Stomach (tissue), 4 donors: Measurements from ENCODE around the gene PHRF1.

ENCODE experiments used
- POLR2A ChIP-seq, 4 donors: fragments of 450-650 bp; IDR thresholded peaks; one replicate each; pipeline ENCODE4 v1.6.1; 2016; ENCODE audit warnings: antibody characterized with exemption in 4 of 4, control low read depth in 2 of 4, mild to moderate bottlenecking in 1 of 4, moderate library complexity in 1 of 4
- TF ChIP-seq, protein P1 (sequence below), 7 experiments: fragments of 450-650 bp in 4 of 7; fragments of 200-600 bp in 3 of 7; sonication (generic) in 3 of 7; IDR thresholded peaks; one replicate each; pipeline ENCODE4 v1.5.1; 2016 to 2019; ENCODE audit warnings: antibody characterized with exemption in 7 of 7, control low read depth in 2 of 7, mild to moderate bottlenecking in 1 of 7

GRCh38 chr11:559020-559620 lies 17.1 kb upstream of the PHRF1 start:
- TF ChIP-seq, protein P1, sequence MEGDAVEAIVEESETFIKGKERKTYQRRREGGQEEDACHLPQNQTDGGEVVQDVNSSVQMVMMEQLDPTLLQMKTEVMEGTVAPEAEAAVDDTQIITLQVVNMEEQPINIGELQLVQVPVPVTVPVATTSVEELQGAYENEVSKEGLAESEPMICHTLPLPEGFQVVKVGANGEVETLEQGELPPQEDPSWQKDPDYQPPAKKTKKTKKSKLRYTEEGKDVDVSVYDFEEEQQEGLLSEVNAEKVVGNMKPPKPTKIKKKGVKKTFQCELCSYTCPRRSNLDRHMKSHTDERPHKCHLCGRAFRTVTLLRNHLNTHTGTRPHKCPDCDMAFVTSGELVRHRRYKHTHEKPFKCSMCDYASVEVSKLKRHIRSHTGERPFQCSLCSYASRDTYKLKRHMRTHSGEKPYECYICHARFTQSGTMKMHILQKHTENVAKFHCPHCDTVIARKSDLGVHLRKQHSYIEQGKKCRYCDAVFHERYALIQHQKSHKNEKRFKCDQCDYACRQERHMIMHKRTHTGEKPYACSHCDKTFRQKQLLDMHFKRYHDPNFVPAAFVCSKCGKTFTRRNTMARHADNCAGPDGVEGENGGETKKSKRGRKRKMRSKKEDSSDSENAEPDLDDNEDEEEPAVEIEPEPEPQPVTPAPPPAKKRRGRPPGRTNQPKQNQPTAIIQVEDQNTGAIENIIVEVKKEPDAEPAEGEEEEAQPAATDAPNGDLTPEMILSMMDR (IDR thresholded peaks at IDR 0.05), result no peak
- TF ChIP-seq POLR2A (IDR thresholded peaks at IDR 0.05), result no peak
